ENCODE results near the gene DROSHA. TPM values are rescaled to one million over a fixed set of nuclear protein-coding genes. Genes with fewer than 3 reads are reported as not detected.
"Not testable (repeated sequence)": the region's sequence is repeated elsewhere in the genome, so short reads cannot be mapped to it uniquely, and the experiment has no call there.

Gene DROSHA
- total RNA-seq, 1 experiment from 2014 or later, result 106 TPM

- Histone ChIP-seq H3K27me3 (ENCODE audit: insufficient read depth, low read length) (no peaks in the 10 kb centered on the region), H2BK120ac (ENCODE audit: low read depth, low read length, poor library complexity, severe bottlenecking) (no peak overlapping the region), H3K23me2 (ENCODE audit: insufficient read length, low read depth, low read length, poor library complexity, severe bottlenecking) (no peaks in the 10 kb centered on the region), H3K9me3 (ENCODE audit: control insufficient read depth, low read depth, low read length) (no peaks in the 10 kb centered on the region), H3K4me1 (ENCODE audit: insufficient read depth, low read length) (peaks cover 3% of the 10 kb centered on the region; the same call in 1 of the 2 replicates), H3K9ac (ENCODE audit: extremely low read depth, insufficient read length, low read length) (no peak overlapping the region), H2BK5ac (ENCODE audit: insufficient read length, low read length) (no peak overlapping the region), H3K4ac (ENCODE audit: low read depth, low read length) (no peak overlapping the region), H2BK12ac (ENCODE audit: insufficient read length, low read depth, low read length) (no peak overlapping the region), H3K4me2 (ENCODE audit: insufficient read depth, insufficient read length, low read length) (no peak overlapping the region), H3K56ac (ENCODE audit: insufficient read length, low read depth, low read length) (no peak overlapping the region), H4K5ac (ENCODE audit: insufficient read length, low read depth, low read length) (no peak overlapping the region), H2BK15ac (ENCODE audit: low read depth, low read length) (no peak overlapping the region), H3K79me2 (ENCODE audit: insufficient read depth, low read length) (no peaks in the 10 kb centered on the region), H4K8ac (replicated peaks; ENCODE audit: insufficient read length, low read depth, low read length) (no peak overlapping the region), H2AK5ac (ENCODE audit: insufficient read length, low read length) (no peak overlapping the region), H3K14ac (ENCODE audit: insufficient read depth, low read length) (no peak overlapping the region), H2AFZ (ENCODE audit: low read length) (no peak overlapping the region), H2BK20ac (ENCODE audit: low read depth, low read length, poor library complexity, severe bottlenecking) (no peak overlapping the region), H3K27ac (ENCODE audit: insufficient read length, low read depth, low read length) (peak overlapping the region; percentile 50), H3K18ac (ENCODE audit: insufficient read length, low read depth, low read length) (no peak overlapping the region), H3K79me1 (ENCODE audit: insufficient read depth, low read depth, low read length, poor library complexity, severe bottlenecking) (no peaks in the 10 kb centered on the region), H4K20me1 (ENCODE audit: control insufficient read depth, insufficient read depth, insufficient read length) (no peaks in the 10 kb centered on the region), H3T11ph (ENCODE audit: low read length) (no peak overlapping the region), H4K91ac (ENCODE audit: insufficient read length, low read depth, low read length) (no peak overlapping the region), H3K23ac (ENCODE audit: insufficient read length, low read depth, low read length) (no peak overlapping the region)
- peaks cover 1 to 8% (median 4%) of the 10 kb centered on the region in 3 experiments; a peak in 6 of 7 replicates for H3K36me3 Mint-ChIP-seq (ENCODE audit: insufficient read depth in 1 of 3, low read depth in 3 of 3)
- H3K4me1 Mint-ChIP-seq, result peaks cover 20% of the 10 kb centered on the region in 2 experiments
- no peak overlapping the region; a peak in 1 of 5 replicates for H3K4me3 Mint-ChIP-seq
- WGBS (ENCODE audit: extremely low coverage, insufficient read length, low lambda C conversion rate), result no CpG with 5 or more reads among the region's 1 CpG
- no peak for TF ChIP-seq CTCF (conservative IDR thresholded peaks at IDR 0.05)
- H3K27ac Mint-ChIP-seq, result peak overlapping the region in 2 of 3 experiments; percentile 6 to 88; a peak in 4 of 7 replicates
- DNase-seq, result no peak
- peaks cover 0 to 7% of the 10 kb centered on the region in 2 experiments; a peak in 4 of 5 replicates for H3K9me3 Mint-ChIP-seq
- no peaks in the 10 kb centered on the region for H3K27me3 Mint-ChIP-seq (ENCODE audit: low read depth)
Measured at GRCh38 chr5:31362529-31362900, 169.4 kb downstream of the DROSHA start.

- peak overlapping the region; percentile 71 for H3K27ac ChIP-seq (ENCODE audit: insufficient read length, low read depth, low read length)
- H3K4me1 Mint-ChIP-seq, result peaks cover 22% of the 10 kb centered on the region in 2 experiments
- peak overlapping the region; percentile 58 to 90 (median 88); a peak in 6 of 7 replicates for H3K27ac Mint-ChIP-seq
- H3K4ac ChIP-seq (ENCODE audit: low read depth, low read length); H3K9ac ChIP-seq (ENCODE audit: extremely low read depth, insufficient read length, low read length); H3K14ac ChIP-seq (ENCODE audit: insufficient read depth, low read length); H3K4me3 Mint-ChIP-seq; H4K20me1 ChIP-seq (ENCODE audit: control insufficient read depth, insufficient read depth, insufficient read length); H3K18ac ChIP-seq (ENCODE audit: insufficient read length, low read depth, low read length); H3K23ac ChIP-seq (ENCODE audit: insufficient read length, low read depth, low read length); H3K27me3 Mint-ChIP-seq (ENCODE audit: low read depth); H2BK20ac ChIP-seq (ENCODE audit: low read depth, low read length, poor library complexity, severe bottlenecking); H3K79me1 ChIP-seq (ENCODE audit: insufficient read depth, low read depth, low read length, poor library complexity, severe bottlenecking); H2BK5ac ChIP-seq (ENCODE audit: insufficient read length, low read length); H2BK120ac ChIP-seq (ENCODE audit: low read depth, low read length, poor library complexity, severe bottlenecking); H3K4me2 ChIP-seq (ENCODE audit: insufficient read depth, insufficient read length, low read length); H3K23me2 ChIP-seq (ENCODE audit: insufficient read length, low read depth, low read length, poor library complexity, severe bottlenecking); H3K36me3 Mint-ChIP-seq (ENCODE audit: insufficient read depth in 1 of 3, low read depth in 3 of 3); DNase-seq; H2AFZ ChIP-seq (ENCODE audit: low read length); H3K9me3 Mint-ChIP-seq; H3K27me3 ChIP-seq (ENCODE audit: insufficient read depth, low read length); H3K79me2 ChIP-seq (ENCODE audit: insufficient read depth, low read length); H4K8ac ChIP-seq (replicated peaks; ENCODE audit: insufficient read length, low read depth, low read length); H2BK15ac ChIP-seq (ENCODE audit: low read depth, low read length); H3K4me1 ChIP-seq (ENCODE audit: insufficient read depth, low read length); H3K56ac ChIP-seq (ENCODE audit: insufficient read length, low read depth, low read length); H3K9me3 ChIP-seq (ENCODE audit: control insufficient read depth, low read depth, low read length); H2BK12ac ChIP-seq (ENCODE audit: insufficient read length, low read depth, low read length); H4K91ac ChIP-seq (ENCODE audit: insufficient read length, low read depth, low read length); H4K5ac ChIP-seq (ENCODE audit: insufficient read length, low read depth, low read length); H2AK5ac ChIP-seq (ENCODE audit: insufficient read length, low read length); H3T11ph ChIP-seq (ENCODE audit: low read length): not testable (repeated sequence)
- WGBS (ENCODE audit: extremely low coverage, insufficient read length, low lambda C conversion rate), result no CpG with 5 or more reads among the region's 6 CpGs
Measured at GRCh38 chr5:31361704-31362528, 170.0 kb downstream of the DROSHA start.

All from H9 (cell line).